ENCODE measurements around the gene TBC1D10A.
"Not testable (repeated sequence)": the region's sequence is repeated elsewhere in the genome, so short reads cannot be mapped to it uniquely, and the experiment has no call there.

TBC1D10A gene

DNA sequence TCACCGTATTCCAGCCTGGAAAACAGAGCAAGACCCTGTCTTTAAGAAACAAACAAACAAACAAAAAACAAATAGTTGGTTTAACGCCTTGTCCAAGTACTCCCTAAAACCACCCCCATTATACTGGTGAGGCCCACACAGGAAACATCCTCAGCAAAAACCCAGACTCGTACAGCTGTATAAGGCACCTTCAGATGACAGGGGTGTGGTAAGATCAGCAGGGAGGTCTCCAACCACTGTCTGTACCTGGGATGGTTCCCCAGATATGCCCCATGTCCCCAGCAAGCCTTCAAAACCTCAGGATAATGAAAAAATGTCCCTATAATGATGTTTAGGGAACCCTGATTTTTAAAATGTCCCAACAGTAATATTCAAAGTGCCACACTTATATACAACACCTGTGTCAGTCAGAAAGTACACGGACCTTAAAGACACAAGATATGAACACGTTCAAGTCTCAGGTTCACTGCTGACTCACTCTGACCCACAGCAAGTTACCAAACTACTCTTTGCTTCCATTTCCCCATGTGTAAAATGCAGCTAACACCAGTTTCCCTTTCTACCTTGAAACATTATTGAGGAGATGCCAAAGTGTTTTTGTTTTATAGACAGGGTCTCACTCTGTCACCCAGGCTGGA, 20.6 kb upstream of the TBC1D10A start:
- no peak for DNase-seq

DNA sequence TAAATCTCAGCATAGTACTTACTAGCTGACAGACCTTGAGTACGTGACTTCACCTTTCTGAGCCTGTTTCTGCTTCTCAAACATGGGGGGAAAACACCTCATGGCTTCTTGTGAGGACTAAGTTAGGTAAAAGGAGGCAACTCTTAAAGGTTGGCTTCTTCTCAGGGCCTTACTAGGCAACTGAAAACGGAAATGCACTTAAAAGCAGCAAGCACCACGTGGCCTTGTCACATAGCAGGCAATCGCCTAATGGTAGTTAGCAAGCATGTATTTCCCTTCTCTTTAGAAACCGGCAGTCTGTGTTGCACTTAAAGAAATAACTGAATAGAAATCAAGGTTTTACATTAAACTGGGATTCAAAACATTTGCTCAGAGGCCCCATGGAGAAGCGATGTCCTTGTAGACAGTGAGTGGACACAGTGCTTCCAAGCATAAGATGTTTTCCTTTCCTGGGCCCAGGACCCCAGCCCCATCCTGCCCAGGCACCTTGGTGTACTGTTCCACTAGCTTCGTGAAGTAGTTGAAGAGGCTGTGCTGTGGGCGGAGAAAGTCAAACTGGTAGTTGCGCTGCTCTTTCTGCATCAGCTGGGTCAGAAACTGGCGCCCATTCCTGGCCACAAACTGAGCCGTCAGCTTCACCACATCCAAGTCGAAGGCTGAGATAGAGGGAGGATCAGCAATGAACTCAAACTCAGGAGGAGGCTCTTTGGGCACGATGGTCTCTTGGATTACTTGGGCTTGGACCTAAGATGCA, 17.9 kb upstream of the TBC1D10A start:
- no peak for DNase-seq

DNA sequence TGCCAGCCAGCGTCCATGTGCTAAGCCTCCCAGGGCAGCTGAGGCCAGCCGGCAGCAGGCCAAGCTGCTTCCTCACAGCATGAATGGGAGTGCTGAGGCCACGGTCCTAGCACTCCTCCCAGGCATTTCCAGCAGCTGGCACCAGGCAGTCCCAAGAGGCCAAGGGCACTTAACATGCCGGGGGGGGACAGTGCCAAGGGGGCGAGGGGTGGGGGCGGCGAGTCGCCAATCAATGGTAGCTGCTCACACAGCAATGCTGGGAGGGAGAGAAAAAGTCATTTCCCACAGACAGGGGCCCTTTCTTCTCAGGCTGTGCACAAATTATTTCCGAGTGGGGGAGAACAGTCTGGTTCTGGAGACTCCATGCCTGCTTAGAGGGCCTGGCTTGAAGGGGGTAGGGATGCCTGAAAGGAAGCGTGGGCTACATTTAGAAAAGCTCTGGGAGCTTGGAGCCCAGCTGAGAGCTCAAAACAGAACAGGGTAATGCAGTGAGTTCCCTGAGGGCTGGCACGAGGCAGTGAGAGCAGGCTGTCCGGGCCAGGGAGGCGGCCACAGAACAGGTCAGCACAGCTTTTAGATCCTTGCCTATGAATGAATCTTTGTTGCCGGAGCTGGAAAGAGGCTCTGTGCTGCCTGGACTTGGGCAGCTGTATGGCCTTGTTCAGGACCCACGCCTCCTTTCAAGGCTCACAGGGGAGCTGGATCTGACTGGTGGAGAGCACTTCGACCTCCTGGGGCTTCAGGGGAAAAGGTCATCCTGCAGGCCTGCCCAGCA, 14.4 kb upstream of the TBC1D10A start:
- DNase-seq: no peak

DNA sequence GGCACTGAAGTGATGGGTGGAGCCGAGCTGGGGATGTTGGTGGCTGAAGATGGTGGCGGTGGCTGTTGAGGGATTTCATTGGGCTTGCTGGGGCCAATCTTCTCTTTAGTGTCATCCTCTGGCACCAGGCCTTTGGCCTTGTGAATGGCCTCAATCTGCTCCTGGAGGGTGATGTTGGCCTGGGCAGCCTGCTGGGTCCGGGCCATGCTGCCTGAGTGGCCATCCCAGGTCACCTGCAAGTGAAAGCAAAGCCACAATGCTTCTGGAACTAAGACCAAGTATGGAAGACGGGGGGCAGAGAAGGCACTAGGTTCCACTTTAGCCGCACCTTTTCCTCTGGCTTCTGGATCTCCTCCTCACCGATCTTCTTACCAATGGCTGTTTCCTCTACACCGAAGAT, 12.1 kb upstream of the TBC1D10A start:
- no peak for DNase-seq

DNA sequence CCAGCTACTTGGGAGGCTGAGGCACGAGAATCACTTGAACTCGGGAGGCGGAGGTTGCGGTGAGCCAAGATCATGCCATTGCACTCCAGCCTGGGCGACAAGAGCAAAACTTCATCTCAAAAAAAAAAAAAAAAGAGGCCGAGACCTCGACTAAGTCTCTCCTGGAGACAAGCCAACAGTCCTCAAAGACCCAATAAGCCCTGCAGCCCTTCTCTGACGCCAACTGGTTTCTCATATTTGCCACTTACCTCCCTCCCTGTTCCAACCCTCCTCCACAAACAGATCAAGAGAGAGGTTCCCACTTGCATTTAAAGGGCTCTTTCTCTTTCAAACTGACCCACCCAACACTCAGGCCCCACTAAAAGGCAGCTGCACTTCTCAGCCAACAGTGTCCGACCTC, 11.6 kb upstream of the TBC1D10A start:
- DNase-seq: not testable (repeated sequence)

DNA sequence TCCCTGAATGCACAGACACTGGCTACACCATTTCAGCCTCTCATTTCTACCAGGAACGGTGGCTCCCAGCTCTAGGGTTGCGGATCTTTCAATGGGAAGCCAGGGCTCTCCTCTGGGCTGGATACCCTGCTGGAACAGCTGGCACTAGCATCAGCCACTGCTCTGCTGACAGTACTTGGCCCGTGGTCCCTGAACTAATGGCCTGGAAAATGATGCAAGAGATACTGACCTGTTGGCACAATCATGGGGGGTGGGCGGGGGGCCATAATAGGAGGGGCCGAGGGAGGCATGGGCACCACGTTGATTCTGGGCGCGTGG, 10.7 kb upstream of the TBC1D10A start:
- DNase-seq: no peak

DNA sequence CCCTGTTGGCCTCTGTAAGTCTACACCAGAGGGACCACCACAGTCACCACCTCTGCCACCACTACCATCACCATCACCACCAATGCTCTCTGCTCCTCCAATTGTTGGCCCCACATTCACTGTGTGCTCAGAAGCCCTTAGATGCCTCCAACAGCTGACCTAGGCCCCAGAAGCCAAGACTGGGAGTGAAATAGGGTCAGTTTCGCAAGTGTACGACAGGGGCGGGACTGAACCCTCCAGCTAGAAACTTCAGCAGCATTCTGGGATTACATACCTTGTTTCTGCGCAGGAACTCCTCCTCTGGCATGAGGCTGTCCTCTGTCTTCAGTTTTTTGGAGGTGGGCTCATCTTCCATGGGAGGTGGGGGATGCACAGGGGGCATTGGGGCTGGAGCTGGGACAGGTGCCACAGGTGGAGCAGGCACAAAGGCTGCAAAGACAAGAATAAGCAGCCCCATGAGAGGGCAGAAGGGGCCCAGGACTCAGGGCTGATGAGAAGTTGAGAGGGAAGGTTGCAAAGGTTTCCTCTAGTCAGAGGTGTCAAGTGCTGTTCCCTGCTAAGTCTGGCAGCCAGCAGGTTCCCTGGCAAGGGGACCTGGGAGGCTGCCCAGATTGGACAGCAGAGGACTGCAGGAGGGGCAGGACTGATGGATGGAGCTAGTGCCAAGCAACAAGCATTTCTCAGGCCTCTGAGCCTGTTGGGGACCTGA, 10.2 kb upstream of the TBC1D10A start:
- no peak for DNase-seq

DNA sequence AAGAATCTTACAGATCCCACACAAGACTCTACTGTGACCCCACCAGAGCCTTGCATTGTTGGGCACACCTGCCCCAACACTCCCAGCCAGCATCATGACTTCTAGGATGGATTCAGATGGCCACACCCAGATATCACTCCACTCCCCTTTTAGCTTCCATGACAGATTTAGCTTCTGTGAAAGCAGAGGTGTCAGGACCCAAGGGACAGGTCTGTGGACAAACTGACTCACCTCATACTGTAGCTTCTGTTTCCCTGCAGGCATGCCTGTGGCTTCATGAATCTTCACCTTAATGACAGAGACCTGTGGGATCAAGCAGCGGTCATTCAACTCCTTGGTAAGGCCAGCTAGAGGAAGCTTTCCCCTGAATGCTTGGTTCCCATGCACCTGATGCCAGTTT, 8.5 kb upstream of the TBC1D10A start:
- DNase-seq: no peak

DNA sequence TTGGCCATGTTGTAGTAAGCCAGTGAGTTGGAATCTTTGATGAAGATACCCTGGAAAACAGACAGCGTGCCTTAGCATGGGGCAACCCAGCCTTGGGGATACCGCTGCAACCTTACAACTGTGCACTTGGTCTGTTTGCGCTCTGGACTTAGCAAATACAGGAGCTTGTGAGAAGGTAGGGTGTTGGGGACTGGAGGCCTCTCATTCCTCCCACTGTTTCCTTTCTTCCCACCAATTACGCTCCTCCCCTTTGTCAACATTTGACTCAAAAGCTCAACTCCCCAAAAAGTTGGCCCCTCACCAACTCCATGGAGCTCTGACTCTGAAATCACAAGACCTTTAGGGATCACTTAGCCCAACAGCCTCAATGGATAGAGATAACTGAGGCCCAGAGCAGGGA, 7.9 kb upstream of the TBC1D10A start:
- DNase-seq: no peak

DNA sequence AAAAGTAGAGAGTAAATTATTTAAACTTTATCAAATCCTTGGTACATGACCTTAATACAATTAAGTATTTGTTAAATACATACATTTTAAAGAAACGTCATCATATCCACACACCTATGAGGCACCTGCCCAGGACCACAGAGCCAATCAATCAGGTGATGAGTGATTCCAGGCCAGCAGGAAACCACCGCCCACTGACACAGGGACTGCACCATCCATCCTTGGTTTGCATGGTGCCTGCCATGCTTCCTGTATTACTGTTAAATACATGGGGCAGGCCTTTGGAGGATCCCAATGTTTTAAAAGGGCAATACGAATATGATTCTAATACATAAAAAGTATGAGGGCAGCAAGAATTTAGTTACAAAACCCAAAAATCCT, 7.0 kb upstream of the TBC1D10A start:
- no peak for DNase-seq

DNA sequence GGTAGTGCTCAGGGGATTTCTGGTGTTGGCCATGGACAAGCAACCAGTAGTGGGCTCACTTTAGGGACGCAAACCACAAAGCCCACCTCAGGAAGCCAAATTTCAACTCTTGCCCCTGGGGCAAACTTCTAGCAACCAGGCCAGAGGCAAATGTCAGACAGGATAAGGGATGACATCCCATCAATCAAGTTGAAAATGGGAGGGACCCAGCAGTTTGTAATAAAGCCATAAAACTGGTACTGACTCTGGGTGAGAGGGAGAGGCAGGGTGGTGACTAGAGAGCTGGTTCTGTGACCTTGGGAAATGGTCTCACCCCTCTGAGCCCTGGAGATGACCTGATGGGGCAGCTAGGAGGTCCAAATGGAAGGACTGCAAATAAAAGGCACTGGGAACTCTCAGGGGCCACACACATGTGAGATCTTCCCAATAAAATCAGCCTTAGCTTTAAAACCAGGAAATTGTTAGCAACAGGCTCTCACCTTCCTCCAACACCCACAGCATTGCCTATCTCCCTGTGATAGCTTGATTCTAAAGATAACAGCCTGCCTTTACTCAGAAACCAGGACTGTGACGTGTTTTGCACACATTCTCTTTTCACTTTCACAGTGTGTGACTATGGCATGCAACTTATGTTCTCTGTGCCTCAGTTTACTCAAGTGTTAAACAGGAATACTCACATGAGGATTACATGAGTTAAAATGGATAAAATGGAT, 6.4 kb upstream of the TBC1D10A start:
- no peak for DNase-seq

DNA sequence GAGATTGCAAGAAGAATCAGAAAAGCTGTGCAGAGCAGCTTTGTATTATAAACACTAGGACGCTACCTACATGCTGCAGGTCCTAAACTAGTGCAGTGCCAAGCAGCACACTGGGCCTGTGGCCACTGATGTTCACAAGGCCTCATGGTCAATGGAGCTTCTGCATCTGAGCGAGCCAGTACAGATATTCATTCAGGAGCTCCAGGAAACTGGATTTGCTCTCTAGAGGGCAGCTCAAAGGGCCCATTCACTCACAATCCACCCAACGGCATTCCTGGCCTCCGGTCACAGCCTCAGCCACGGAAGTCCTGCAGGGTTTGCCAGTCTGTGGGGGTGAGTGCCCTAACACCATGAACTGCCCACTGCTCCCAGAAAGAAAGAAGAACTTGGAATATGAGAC, 5.8 kb upstream of the TBC1D10A start:
- no peak for DNase-seq

DNA sequence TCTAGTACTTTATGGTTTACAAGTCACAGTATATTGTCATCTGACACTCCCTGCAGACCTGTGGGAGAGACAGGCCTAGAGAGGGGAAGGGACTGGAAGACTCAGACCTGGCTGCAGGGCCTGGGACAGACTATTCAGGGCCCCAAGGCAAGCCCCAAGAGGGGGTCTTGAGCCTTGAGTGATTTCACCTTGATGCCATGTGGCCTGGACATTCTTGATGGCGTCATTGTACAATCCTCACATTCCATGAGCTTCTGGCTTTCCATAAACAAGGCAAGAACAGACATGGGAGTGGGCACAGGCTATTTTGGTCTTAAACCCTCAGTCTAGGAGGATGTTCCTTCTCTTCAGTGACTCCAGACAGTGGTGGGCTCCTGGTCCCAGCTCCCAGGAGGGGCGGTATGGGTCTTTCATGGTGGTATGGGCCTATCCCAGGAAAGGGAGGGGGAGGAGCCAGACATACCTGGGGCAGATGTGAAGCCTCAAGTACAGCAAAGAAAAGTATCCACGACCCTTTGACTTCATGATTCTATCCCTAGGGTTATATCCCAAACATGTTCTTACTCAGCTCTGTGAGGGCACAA, 1.8 kb upstream of the TBC1D10A start:
- no peak for DNase-seq

DNA sequence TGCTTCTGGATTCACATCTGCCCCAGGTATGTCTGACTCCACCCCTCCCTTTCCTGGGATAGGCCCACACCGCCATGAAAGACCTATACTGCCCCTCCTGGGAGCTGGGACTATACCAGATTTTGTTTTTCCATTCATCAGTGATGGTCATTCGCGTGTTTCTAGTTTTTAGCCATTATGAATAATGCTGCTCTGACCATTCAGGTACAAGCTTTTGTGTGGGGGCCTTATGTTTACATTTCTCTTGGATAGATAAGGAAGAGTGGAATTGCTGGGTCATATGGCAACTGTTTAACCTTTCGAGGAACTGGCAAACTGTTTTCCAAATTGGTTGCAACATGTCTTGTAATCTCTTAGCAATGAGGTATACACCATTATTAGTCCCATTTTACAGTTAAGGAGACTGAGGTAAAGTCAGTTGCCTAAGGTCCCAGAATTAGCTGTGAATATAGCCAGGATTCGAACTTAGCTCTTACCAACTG, 1.2 kb upstream of the TBC1D10A start:
- no peak for DNase-seq

DNA sequence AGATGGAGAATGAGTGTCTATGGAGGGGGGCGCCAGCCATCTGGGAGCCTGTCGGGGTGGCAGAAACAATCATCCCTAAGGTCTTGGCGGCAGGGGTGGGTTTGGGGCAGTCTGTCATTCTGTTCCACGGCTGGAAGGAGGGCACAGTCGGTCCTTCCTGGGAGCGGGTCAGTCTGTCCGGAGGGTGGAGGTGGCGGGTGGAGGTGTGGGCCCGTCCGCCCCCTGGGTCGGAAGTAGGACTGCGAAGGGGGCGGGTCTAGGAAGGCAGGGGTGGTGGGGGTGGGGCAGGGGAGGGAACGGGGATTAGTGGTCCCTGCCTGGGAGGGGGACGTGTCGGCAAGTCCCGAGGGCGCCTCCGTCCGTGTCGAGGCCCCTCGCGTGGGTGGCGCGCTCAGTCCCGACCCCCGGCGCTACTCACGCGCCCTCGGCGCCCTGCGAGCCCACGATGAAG, 461 bp downstream of the TBC1D10A start:
- no peak for DNase-seq

DNA sequence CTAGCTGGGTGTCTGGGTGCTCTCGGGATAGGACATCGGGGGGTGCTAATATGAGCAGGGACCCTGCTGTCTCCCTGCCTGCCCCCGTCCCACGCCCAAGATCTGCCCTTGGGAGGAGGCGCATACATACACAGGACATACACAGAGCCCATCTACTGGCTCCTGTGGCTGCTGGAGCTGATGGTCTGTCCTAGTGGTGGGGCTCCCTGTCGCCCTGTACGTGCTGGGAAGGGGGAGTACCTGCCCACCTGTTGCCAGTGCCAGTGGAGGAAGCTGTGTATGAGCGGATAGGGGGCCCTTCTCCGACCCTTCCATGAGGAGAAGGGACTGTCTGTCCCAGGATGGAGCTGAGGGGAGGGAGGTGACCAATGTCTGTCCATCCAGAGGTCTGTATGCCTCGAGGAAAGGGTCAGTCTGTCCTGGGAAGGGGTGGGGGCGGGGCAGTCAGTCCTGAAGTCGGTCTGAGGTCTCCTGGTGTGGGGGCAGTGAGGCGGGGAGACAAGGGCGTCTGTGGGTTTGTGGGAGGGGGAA, 952 bp downstream of the TBC1D10A start:
- DNase-seq: no peak

DNA sequence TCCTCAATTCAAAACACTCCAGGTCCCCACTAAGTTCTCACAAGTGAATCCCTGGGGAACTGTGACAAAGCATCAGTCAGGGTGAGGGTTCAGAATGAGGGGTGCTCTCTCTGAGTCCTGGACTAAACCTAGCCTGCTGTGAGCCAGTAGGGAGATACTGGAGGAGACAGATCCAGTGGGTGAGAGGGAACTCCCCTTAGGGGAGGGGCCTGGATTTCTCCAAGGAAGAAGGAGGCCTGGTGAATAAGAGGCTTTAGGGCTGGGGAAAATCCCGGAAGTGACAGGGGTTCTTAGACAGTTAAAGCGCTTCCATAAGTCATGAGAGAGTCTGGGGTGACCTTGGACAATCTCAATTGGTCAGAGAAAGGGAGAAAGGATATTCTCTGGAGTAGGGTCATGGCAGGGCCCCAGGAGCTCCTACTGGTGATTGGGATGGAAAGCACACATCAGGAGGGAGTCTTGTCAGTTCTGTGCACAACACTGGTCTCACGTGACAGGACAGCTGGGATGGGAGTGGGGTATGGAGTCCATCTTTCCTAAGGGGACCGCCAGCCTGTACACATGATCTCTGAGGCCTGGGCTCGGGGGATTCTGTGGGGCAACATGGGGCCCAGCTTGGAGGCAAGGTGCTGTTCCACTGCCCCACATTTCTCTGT, 1.5 kb downstream of the TBC1D10A start:
- DNase-seq: no peak

DNA sequence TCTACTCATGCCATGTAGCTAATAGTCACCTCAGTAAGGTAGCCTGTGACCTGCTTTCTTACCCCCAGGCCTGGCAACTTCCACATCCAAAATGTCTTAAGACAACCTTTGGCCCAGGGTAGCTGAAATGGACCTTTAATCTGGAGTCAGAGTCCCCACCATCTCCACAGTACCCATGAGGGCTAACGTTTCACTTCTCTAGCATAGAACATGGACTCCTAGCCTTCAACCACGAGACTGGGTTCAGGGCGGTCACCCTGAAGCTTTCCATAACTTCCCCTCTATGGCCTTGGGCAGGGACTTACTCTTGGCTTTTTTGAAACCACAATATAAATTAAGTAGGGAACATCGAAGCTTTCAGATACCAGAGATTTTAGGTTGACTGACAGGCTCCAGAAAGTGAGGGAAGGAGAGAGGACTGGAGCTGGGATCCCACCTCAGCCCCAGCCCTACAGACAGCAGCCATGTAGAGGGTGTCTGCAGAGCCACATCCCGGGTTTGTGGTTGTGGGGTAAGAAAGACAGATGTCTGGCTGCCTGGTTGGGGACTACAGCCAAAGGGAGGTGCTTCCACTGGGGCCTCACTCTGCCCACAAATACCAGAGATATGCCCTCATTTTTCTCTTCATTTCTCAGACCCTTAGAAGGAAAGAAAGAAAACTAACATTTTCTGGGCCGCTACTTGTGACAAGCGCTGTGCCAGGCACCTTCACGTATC, 2.6 kb downstream of the TBC1D10A start:
- no peak for DNase-seq

DNA sequence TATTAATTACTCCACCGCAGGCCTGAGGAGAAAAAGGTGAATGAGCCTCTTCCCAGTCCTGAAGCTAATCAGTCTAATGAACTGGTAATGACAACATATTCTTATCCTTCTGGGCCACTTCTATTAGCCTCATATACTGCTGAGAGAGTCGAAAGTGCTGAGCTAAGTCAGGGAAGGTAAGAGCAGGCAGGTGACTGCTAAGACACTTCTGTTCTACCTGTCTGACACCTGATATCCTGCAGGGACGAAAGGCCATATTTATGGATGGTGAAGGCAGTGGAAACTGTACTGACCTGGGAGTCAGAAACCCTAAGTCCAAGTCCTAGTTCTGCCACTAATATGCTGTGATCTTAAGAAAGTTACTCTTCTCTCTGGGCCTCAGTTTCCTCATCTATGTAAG, 3.5 kb downstream of the TBC1D10A start:
- no peak for DNase-seq

DNA sequence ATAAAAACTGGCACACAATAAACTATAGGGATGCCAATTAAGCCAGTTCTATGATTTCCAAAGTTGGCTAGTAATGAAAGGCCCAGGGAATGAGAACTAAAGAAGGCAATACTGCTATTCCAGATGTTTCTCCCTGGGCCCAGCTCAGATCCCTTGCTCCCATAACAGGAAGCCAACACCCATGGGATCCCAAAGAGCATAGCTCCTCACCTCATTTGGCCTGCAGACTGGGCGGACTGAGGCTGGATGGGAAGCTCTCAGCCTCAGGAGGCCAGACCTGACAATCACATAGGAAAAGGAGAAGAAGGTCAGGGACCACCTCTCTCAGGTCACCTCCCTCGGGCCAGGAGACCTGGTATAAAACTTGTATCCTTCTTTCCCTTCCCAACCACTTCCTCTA, 5.3 kb downstream of the TBC1D10A start:
- no peak for DNase-seq

DNA sequence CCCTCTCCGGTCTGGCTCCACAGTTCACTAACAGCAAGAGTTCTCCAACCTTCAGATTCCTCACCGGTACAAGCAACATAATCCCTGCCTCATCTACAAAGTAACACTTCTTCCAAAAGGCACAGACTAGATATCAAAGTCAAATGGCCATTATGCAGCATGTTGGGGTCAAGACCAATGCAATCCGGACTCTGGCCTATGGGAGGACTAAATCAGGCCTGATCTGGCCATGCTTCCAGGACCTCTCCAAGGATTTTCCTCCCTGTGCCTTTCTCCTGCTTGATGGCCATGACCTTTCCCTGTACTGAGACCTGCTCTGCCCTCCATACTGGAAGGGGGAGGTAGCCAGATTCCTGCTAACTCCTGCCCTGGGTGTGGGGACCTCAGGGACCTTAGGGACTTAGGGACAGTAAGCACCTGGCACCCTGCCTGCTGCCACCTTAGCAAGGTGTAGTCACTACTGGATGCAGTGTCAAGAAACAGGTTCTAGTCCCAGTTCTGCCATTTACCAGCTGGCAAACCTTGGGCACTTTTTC, 6.7 kb downstream of the TBC1D10A start:
- DNase-seq: no peak
